ENCODE data around the gene SNAPC4. TPM values are rescaled to one million over a fixed set of nuclear protein-coding genes. Genes with fewer than 3 reads are reported as not detected.

SNAPC4 gene
- total and polyA plus RNA-seq, 2 of the 8 experiments (the other 6 are each of a cell fraction or from before 2014, with no cell fraction given) = 6.9 to 18.1 TPM

GRCh38 chr9:136380381-136380780 lies 19.6 kb downstream of the SNAPC4 start:
- no peak overlapping the region for H3K23ac ChIP-seq (ENCODE audit: insufficient read length)
- H4K8ac ChIP-seq (ENCODE audit: extremely low read depth, insufficient read depth, low read length) = no peak overlapping the region
- H3K27me3 ChIP-seq (replicated peaks in 1 of 4; ENCODE audit: control insufficient read depth in 3 of 4, extremely low read depth in 1 of 4, insufficient read depth in 3 of 4, low read length in 3 of 4) = no peaks in the 10 kb centered on the region
- H3K36me3 ChIP-seq (ENCODE audit: control insufficient read depth in 2 of 4, insufficient read depth in 4 of 4, low read length in 3 of 4) = peaks cover 6 to 60% (median 28%) of the 10 kb centered on the region in 4 experiments; a peak in 7 of 8 replicates
- H2AK5ac ChIP-seq (ENCODE audit: low read depth, low read length) = no peak overlapping the region
- no peak overlapping the region for H3K4me3 ChIP-seq (ENCODE audit: extremely low read depth in 1 of 4, insufficient read depth in 2 of 4, low read depth in 3 of 4, low read length in 4 of 4)
- H3K9ac ChIP-seq (replicated peaks in 1 of 4; ENCODE audit: extremely low read depth in 1 of 4, low read depth in 3 of 4, low read length in 3 of 4) = no peak overlapping the region
- no peak overlapping the region for H3K27ac ChIP-seq (ENCODE audit: low read depth, low read length)
- H3K56ac ChIP-seq (replicated peaks; ENCODE audit: insufficient read length, low read depth, low read length) = no peak overlapping the region
- H2BK120ac ChIP-seq (replicated peaks; ENCODE audit: low read depth, low read length) = no peak overlapping the region
- no peak for TF ChIP-seq TAF1 (IDR thresholded peaks at IDR 0.05; ENCODE audit: low read depth, low read length)
- TF ChIP-seq RXRA (IDR thresholded peaks at IDR 0.05; ENCODE audit: insufficient read depth, low read depth, low read length) = no peak
- no peak for TF ChIP-seq NRF1 (IDR thresholded peaks at IDR 0.05; ENCODE audit: low read depth, low read length)
- no peak for TF ChIP-seq SIX5 (IDR thresholded peaks at IDR 0.05; ENCODE audit: low read depth, low read length)
- no peak for TF ChIP-seq USF2 (IDR thresholded peaks at IDR 0.05; ENCODE audit: low read length)
- TF ChIP-seq SP1 (IDR thresholded peaks at IDR 0.05; ENCODE audit: low read depth, low read length) = no peak
- no peak overlapping the region for H3K18ac ChIP-seq (ENCODE audit: extremely low read depth, low read length)
- H3K14ac ChIP-seq (ENCODE audit: insufficient read length) = no peak overlapping the region
- DNase-seq (ENCODE audit: low read depth in 1 of 2, low spot score in 2 of 2) (no peak), FAIRE-seq (no peak)
- no peak overlapping the region for H2BK5ac ChIP-seq (ENCODE audit: low read depth, low read length)
- no peak overlapping the region for H2BK12ac ChIP-seq (ENCODE audit: low read depth, low read length)
- WGBS, 2 experiments (ENCODE audit: extremely low coverage in 1 of 2, insufficient coverage in 1 of 2, insufficient read length in 1 of 2, insufficient replicate concordance in 2 of 2, low coverage in 1 of 2, low lambda C conversion rate in 2 of 2, missing lambda C conversion rate in 1 of 2) = 96% methylated on average over 17 of the region's 17 CpGs; no CpG with 5 or more reads in 1 of the 2 experiments
- ChIA-PET POLR2A (ENCODE audit: partially characterized antibody) (interaction anchor here (1.0 to 14.0 kb wide), 10 partner anchors 7 to 59 kb away, joined by 3 to 139 read pairs (median 5); partner anchors contain the start of genes CARD9, DNLZ, INPP5E and SNAPC4), CTCF (ENCODE audit: partially characterized antibody) (interaction anchor here (1.0 to 2.2 kb wide), 4 partner anchors 9 to 68 kb away, joined by 3 to 10 read pairs (median 3); no protein-coding TSS in a partner anchor)
- H3K79me1 ChIP-seq (ENCODE audit: low read depth, low read length) = no peaks in the 10 kb centered on the region; the same call in 1 of the 2 replicates
- no peak overlapping the region for H4K5ac ChIP-seq (ENCODE audit: insufficient read length, low read depth, low read length)
- no peaks in the 10 kb centered on the region for H3K4me1 ChIP-seq (replicated peaks in 1 of 4; ENCODE audit: control insufficient read depth in 3 of 4, insufficient read depth in 4 of 4, low read length in 3 of 4)
- no peak overlapping the region for H2AFZ ChIP-seq (ENCODE audit: low read length)
- H4K91ac ChIP-seq (replicated peaks; ENCODE audit: insufficient read length, low read length) = no peak overlapping the region
- H2BK15ac ChIP-seq (ENCODE audit: low read length) = no peak overlapping the region
- H3K23me2 ChIP-seq (ENCODE audit: low read depth, low read length) = no peaks in the 10 kb centered on the region
- no peak overlapping the region for H3K4ac ChIP-seq (replicated peaks; ENCODE audit: insufficient read length, low read depth, low read length)
- H3K4me2 ChIP-seq (ENCODE audit: insufficient read depth in 1 of 2, low read depth in 2 of 2, low read length in 2 of 2) = no peak overlapping the region
- no peaks in the 10 kb centered on the region for H3K79me2 ChIP-seq (ENCODE audit: control insufficient read depth in 1 of 2, insufficient read depth in 2 of 2, low read length in 2 of 2)
- no peak overlapping the region for H2BK20ac ChIP-seq (ENCODE audit: low read length)
- H3K9me3 ChIP-seq (ENCODE audit: insufficient read depth in 2 of 2, low read depth in 1 of 2, low read length in 1 of 2) = no peaks in the 10 kb centered on the region
- H4K20me1 ChIP-seq (replicated peaks in 1 of 2; ENCODE audit: control insufficient read depth in 1 of 2, insufficient read depth in 2 of 2, low read length in 2 of 2) = peaks cover 7 to 16% of the 10 kb centered on the region in 2 experiments
